OCI-LY7 (cell line): Measurements from ENCODE around the gene FOXD2. TPM values are rescaled to one million over a fixed set of nuclear protein-coding genes. Genes with fewer than 3 reads are reported as not detected.

Experiments used
- BruUV-seq: library from RNA; stranded (reverse); fragments of 400-500 nt; replicated peaks from 2 replicates; lab custom pipeline; 2021; lab: Mats Ljungman, UMichigan
- CTCF ChIA-PET: fragments of 300-600 bp; sonication (Branson Sonifier 250); formaldehyde crosslinking; loops from one replicate; lab custom pipeline; 2022; ENCODE audit warnings: antibody characterized with exemption; ENCODE audit not compliant: unreplicated experiment; lab: Charles Lee
- POLR2A ChIA-PET: fragments of 300-600 bp; sonication (Branson Sonifier 250); formaldehyde crosslinking; loops from one replicate; lab custom pipeline; 2022; ENCODE audit warnings: antibody characterized with exemption; lab: Charles Lee
- DNase-seq: peaks from one replicate; pipeline ENCODE4 v3.0.0-alpha.2; 2015; ENCODE audit warnings: low spot score
- H2AFZ ChIP-seq: fragments of 200-600 bp; sonication (generic), shearing (Covaris generic); 2 replicates; pipeline ENCODE4 v1.6.1; 2014; ENCODE audit warnings: mild to moderate bottlenecking, antibody characterized with exemption, low read length, moderate library complexity
- H3K27ac ChIP-seq: fragments of 200-600 bp; sonication (generic); 2 replicates; pipeline ENCODE4 v1.5.1; 2014; ENCODE audit warnings: mixed run types, low read depth, mild to moderate bottlenecking, moderate library complexity, low read length, inconsistent platforms; ENCODE audit not compliant: poor library complexity, severe bottlenecking
- H3K36me3 ChIP-seq: fragments of 200-600 bp; sonication (generic); 2 replicates; pipeline ENCODE4 v1.6.1; 2014; ENCODE audit warnings: mild to moderate bottlenecking, antibody characterized with exemption, low read length, moderate library complexity, mixed read lengths; ENCODE audit not compliant: insufficient read depth
- H3K4me1 ChIP-seq: fragments of 200-600 bp; sonication (generic); 2 replicates; pipeline ENCODE4 v1.5.1; 2014; ENCODE audit warnings: mild to moderate bottlenecking, low read length; ENCODE audit not compliant: insufficient read depth, poor library complexity, severe bottlenecking
- H3K4me2 ChIP-seq: fragments of 200-600 bp; sonication (generic); 2 replicates; pipeline ENCODE4 v1.6.1; 2014; ENCODE audit warnings: mild to moderate bottlenecking, low read length
- H3K4me3 ChIP-seq: fragments of 200-600 bp; sonication (generic); 2 replicates; pipeline ENCODE4 v1.5.1; 2014; ENCODE audit warnings: mild to moderate bottlenecking, low read depth, low read length; ENCODE audit not compliant: poor library complexity, severe bottlenecking
- H3K79me2 ChIP-seq: fragments of 200-600 bp; sonication (generic); 2 replicates; pipeline ENCODE4 v1.6.1; 2016; ENCODE audit warnings: low read depth, mild to moderate bottlenecking, low read length, moderate library complexity, mixed read lengths; ENCODE audit not compliant: insufficient read depth
- H3K9me2 ChIP-seq: fragments of 200-600 bp; sonication (generic); 2 replicates; pipeline ENCODE4 v1.6.1; 2016; ENCODE audit warnings: mild to moderate bottlenecking, low read length, mixed read lengths; ENCODE audit not compliant: insufficient read depth
- H3K9me3 ChIP-seq: fragments of 200-600 bp; sonication (generic); 2 replicates; pipeline ENCODE4 v1.6.1; 2014; ENCODE audit warnings: mild to moderate bottlenecking, mixed run types, low read length, mixed read lengths
- H4K20me1 ChIP-seq: fragments of 200-600 bp; sonication (generic); 2 replicates; pipeline ENCODE4 v1.6.1; 2014; ENCODE audit warnings: mild to moderate bottlenecking, antibody characterized with exemption, low read length, moderate library complexity, mixed read lengths; ENCODE audit not compliant: insufficient read depth
- CTCF ChIP-seq: fragments of 200-600 bp; sonication (generic); conservative IDR thresholded peaks from 2 replicates; pipeline ENCODE4 v1.5.1; 2014; ENCODE audit warnings: mild to moderate bottlenecking, antibody characterized with exemption, low read length, moderate library complexity, mixed read lengths
- EZH2phosphoT487 ChIP-seq: fragments of 200-600 bp; sonication (generic); IDR thresholded peaks from 2 replicates; pipeline ENCODE4 v1.6.1; 2018; ENCODE audit warnings: low read depth, borderline replicate concordance, mild to moderate bottlenecking, mixed run types, antibody characterized with exemption, low read length, moderate library complexity, mixed read lengths
- intact Hi-C: fragments of 100-400 bp; cut with micrococcal nuclease; formaldehyde crosslinking; loops from one replicate; pipeline ENCODE4 v1.10.0; 2022; ENCODE audit not compliant: unreplicated experiment
- total RNA-seq, 2 experiments: library from RNA; depleted of rRNA in 1 of 2; stranded (reverse); fragments of >200 nt in 1 of 2; shearing (Covaris generic) in 1 of 2; gene quantifications; 2 replicates each; pipeline ENCODE4 v1.2.3, GENCODE V29; 2014 to 2022

FOXD2 gene
- total RNA-seq, 2 experiments from 2014 or later: 0.49 to 0.76 TPM

GRCh38 chr1:47402591-47402990 lies 35.3 kb upstream of the FOXD2 start:
- no peak for DNase-seq
- Histone ChIP-seq H3K27ac (no peak overlapping the region), H3K79me2 (no peaks in the 10 kb centered on the region), H4K20me1 (no peaks in the 10 kb centered on the region), H3K4me2 (no peak overlapping the region), H2AFZ (no peak overlapping the region), H3K9me2 (no peaks in the 10 kb centered on the region), H3K36me3 (no peaks in the 10 kb centered on the region), H3K9me3 (no peaks in the 10 kb centered on the region), H3K4me3 (no peak overlapping the region), H3K4me1 (peaks cover 81% of the 10 kb centered on the region)
- intact Hi-C loops: no loop called here
- CTCF ChIA-PET: no interaction called here
- no TSS peak for BruUV-seq
- POLR2A ChIA-PET: interaction anchor here (0.5 kb wide), 1 partner anchor 60 kb away, joined by 3 read pairs; no protein-coding TSS in a partner anchor
- TF ChIP-seq EZH2phosphoT487: no peak
- TF ChIP-seq CTCF: no peak

GRCh38 chr1:47403321-47403910 lies 34.4 kb upstream of the FOXD2 start:
- TF ChIP-seq CTCF (no peak), EZH2phosphoT487 (no peak)
- intact Hi-C loops: no loop called here
- DNase-seq: no peak
- no peaks in the 10 kb centered on the region for H3K9me2 ChIP-seq
- no peaks in the 10 kb centered on the region for H3K36me3 ChIP-seq
- no peaks in the 10 kb centered on the region for H3K9me3 ChIP-seq
- no peak overlapping the region for H2AFZ ChIP-seq
- H3K79me2 ChIP-seq: no peaks in the 10 kb centered on the region
- H3K4me2 ChIP-seq: 0 out of 2 replicates have a peak overlapping the region, but pooled peaks have one; percentile 8
- CTCF ChIA-PET: no interaction called here
- no TSS peak for BruUV-seq
- H3K4me3 ChIP-seq: no peak overlapping the region
- POLR2A ChIA-PET: no interaction called here
- peaks cover 81% of the 10 kb centered on the region for H3K4me1 ChIP-seq
- H3K27ac ChIP-seq: no peak overlapping the region
- no peaks in the 10 kb centered on the region for H4K20me1 ChIP-seq

- no peaks in the 10 kb centered on the region for H3K36me3 ChIP-seq
- H3K9me2 ChIP-seq: no peaks in the 10 kb centered on the region
- peak; percentile 72 for DNase-seq
- no peaks in the 10 kb centered on the region for H3K9me3 ChIP-seq
- H3K4me3 ChIP-seq: no peak overlapping the region
- H3K4me1 ChIP-seq: peaks cover 60% of the 10 kb centered on the region
- H4K20me1 ChIP-seq: no peaks in the 10 kb centered on the region
- peak; percentile 48 for TF ChIP-seq CTCF
- no peak for TF ChIP-seq EZH2phosphoT487
- no peaks in the 10 kb centered on the region for H3K79me2 ChIP-seq
- intact Hi-C loops: no loop called here
- H2AFZ ChIP-seq: peak overlapping the region; percentile 65; the same call in 1 of the 2 replicates
- no TSS peak for BruUV-seq
- ChIA-PET CTCF (no interaction called here), POLR2A (no interaction called here)
- H3K4me2 ChIP-seq: peak overlapping the region; percentile 39
- H3K27ac ChIP-seq: peak overlapping the region; percentile 31
Observed at GRCh38 chr1:47405697-47406096, 32.1 kb upstream of the FOXD2 start.
